Right atrium auricular region (tissue), 2 donors: ENCODE measurements around the gene OLFM2. TPM values are rescaled to one million over a fixed set of nuclear protein-coding genes. Genes with fewer than 3 reads are reported as not detected.

Experiments used
- total RNA-seq, 2 donors: library from RNA; depleted of rRNA; stranded (reverse); fragments of >200 nt; gene quantifications; one replicate each; pipeline ENCODE4 v1.1.0, GENCODE V29; 2016

The OLFM2 gene
- total RNA-seq, 2 donors from 2014 or later: 1.4 to 3.5 TPM

Other genes with a start within 250 kb of the OLFM2 start
- gene ZNF846, start 167.8 kb downstream of the OLFM2 start, total RNA-seq: 1 to 10 TPM; 8.0 to 8.4 TPM
- 10 to 100 TPM; 10.2 to 15.8 TPM for gene FBXL12, start 117.4 kb downstream of the OLFM2 start, total RNA-seq
- gene UBL5, start 108.6 kb downstream of the OLFM2 start, total RNA-seq: 100 to 1,000 TPM; 677 to 684 TPM
- gene PIN1, start 101.2 kb downstream of the OLFM2 start, total RNA-seq: 100 to 1,000 TPM; 111 to 125 TPM
- 1 to 10 TPM; 6.8 to 7.2 TPM for gene COL5A3, start 74.0 kb upstream of the OLFM2 start, total RNA-seq
- gene RDH8, start 77.0 kb upstream of the OLFM2 start, total RNA-seq: not detected
- 10 to 100 TPM; 11.6 to 16.8 TPM for gene SHFL, start 149.8 kb upstream of the OLFM2 start, total RNA-seq
- under 1 TPM in 1 of 2 donors, not detected in 1; 0.31 TPM for gene ANGPTL6, start 166.2 kb upstream of the OLFM2 start, total RNA-seq
- 10 to 100 TPM; 12.7 to 23.2 TPM for gene PPAN, start 169.8 kb upstream of the OLFM2 start, total RNA-seq
- gene P2RY11, start 175.2 kb upstream of the OLFM2 start, total RNA-seq: 1 to 10 TPM in 1 of 2 donors, under 1 TPM in 1; 0.30 to 3.9 TPM
- 100 to 1,000 TPM; 163 to 240 TPM for gene EIF3G, start 183.4 kb upstream of the OLFM2 start, total RNA-seq